Neural cell (in vitro differentiated cells): ENCODE results near the gene TADA3. TPM values are rescaled to one million over a fixed set of nuclear protein-coding genes. Genes with fewer than 3 reads are reported as not detected.

Experiments used
- H2AFZ ChIP-seq: fragments of 200-600, 300-800 bp; sonication (generic), shearing (Covaris generic); 2 replicates; pipeline ENCODE4 v1.6.0; 2014; ENCODE audit warnings: low read depth, mild to moderate bottlenecking, antibody characterized with exemption, low read length, moderate library complexity
- H3F3A ChIP-seq: fragments of 200-600 bp; shearing (Covaris generic); 2 replicates; pipeline ENCODE4 v1.6.1; 2016; ENCODE audit warnings: mild to moderate bottlenecking, moderate library complexity, mixed read lengths, antibody characterized with exemption, low read length; ENCODE audit not compliant: insufficient read depth, poor library complexity, severe bottlenecking
- H3K27ac ChIP-seq: fragments of 200-600, 300-800 bp; sonication (generic), shearing (Covaris generic); 2 replicates; pipeline ENCODE4 v1.5.1; 2014; ENCODE audit warnings: mild to moderate bottlenecking, low read length, moderate library complexity
- H3K27me3 ChIP-seq: fragments of 300-800, 200-600 bp; sonication (generic), shearing (Covaris generic); 2 replicates; pipeline ENCODE4 v1.6.0; 2014; ENCODE audit warnings: mild to moderate bottlenecking, low read depth, low read length, moderate library complexity; ENCODE audit not compliant: insufficient read depth
- H3K36me3 ChIP-seq: fragments of 300-800, 200-600 bp; sonication (generic), shearing (Covaris generic); 2 replicates; pipeline ENCODE4 v1.5.1; 2014; ENCODE audit warnings: mild to moderate bottlenecking, antibody characterized with exemption, low read length, moderate library complexity; ENCODE audit not compliant: insufficient read depth
- H3K4me2 ChIP-seq: fragments of 300-800, 200-600 bp; sonication (generic), shearing (Covaris generic); 2 replicates; pipeline ENCODE4 v1.6.0; 2014; ENCODE audit warnings: mild to moderate bottlenecking, low read length
- H3K4me3 ChIP-seq: fragments of 300-800, 200-600 bp; sonication (generic), shearing (Covaris generic); 2 replicates; pipeline ENCODE4 v1.5.1; 2014; ENCODE audit warnings: mild to moderate bottlenecking, low read length, moderate library complexity
- H3K79me2 ChIP-seq: fragments of 200-600 bp; shearing (Covaris generic); replicated peaks from 2 replicates; pipeline ENCODE4 v1.6.0; 2014; ENCODE audit warnings: mild to moderate bottlenecking, low read length, moderate library complexity; ENCODE audit not compliant: insufficient read depth
- H3K9ac ChIP-seq: fragments of 300-800, 200-600 bp; sonication (generic), shearing (Covaris generic); 2 replicates; pipeline ENCODE4 v1.6.1; 2016; ENCODE audit warnings: mild to moderate bottlenecking, low read length, mixed read lengths
- H3K9me2 ChIP-seq: fragments of 200-600 bp; shearing (Covaris generic); 2 replicates; pipeline ENCODE4 v1.6.1; 2016; ENCODE audit warnings: mild to moderate bottlenecking, low read length, mixed read lengths; ENCODE audit not compliant: insufficient read depth
- H3K9me3 ChIP-seq: fragments of 200-600, 300-800 bp; sonication (generic), shearing (Covaris generic); 2 replicates; pipeline ENCODE4 v1.6.1; 2016; ENCODE audit warnings: mild to moderate bottlenecking, mixed run types, low read length, moderate library complexity, mixed read lengths
- H4K20me1 ChIP-seq: fragments of 200-600 bp; shearing (Covaris generic); 2 replicates; pipeline ENCODE4 v1.6.1; 2016; ENCODE audit warnings: mild to moderate bottlenecking, mixed run types; ENCODE audit not compliant: insufficient read depth
- CTCF ChIP-seq: fragments of 450-650 bp; IDR thresholded peaks from 2 replicates; pipeline ENCODE4 v1.5.1; 2014; ENCODE audit warnings: antibody characterized with exemption, mild to moderate bottlenecking, moderate library complexity; ENCODE audit not compliant: poor library complexity, severe bottlenecking
- EP300 ChIP-seq: fragments of 450-650 bp; conservative IDR thresholded peaks from 2 replicates; pipeline ENCODE4 v1.6.1; 2014; ENCODE audit warnings: antibody characterized with exemption, mild to moderate bottlenecking, moderate library complexity; ENCODE audit not compliant: poor library complexity, severe bottlenecking
- EZH2 ChIP-seq: fragments of 200-600, 300-800 bp; shearing (Covaris generic), sonication (generic); IDR thresholded peaks from 2 replicates; pipeline ENCODE4 v1.6.1; 2014; ENCODE audit warnings: antibody characterized with exemption, low read length, borderline replicate concordance, mild to moderate bottlenecking; ENCODE audit not compliant: insufficient read depth, poor library complexity, severe bottlenecking
- MXI1 ChIP-seq: fragments of 450-650 bp; conservative IDR thresholded peaks from 2 replicates; pipeline ENCODE4 v1.6.1; 2014; ENCODE audit warnings: antibody characterized with exemption, mild to moderate bottlenecking; ENCODE audit not compliant: poor library complexity, severe bottlenecking
- POLR2AphosphoS5 ChIP-seq: IDR thresholded peaks from 2 replicates; pipeline ENCODE4 v1.6.1; 2012
- RAD21 ChIP-seq: fragments of 450-650 bp; conservative IDR thresholded peaks from 2 replicates; pipeline ENCODE4 v1.6.1; 2014; ENCODE audit warnings: antibody characterized with exemption, mild to moderate bottlenecking, moderate library complexity
- SMC3 ChIP-seq: fragments of 450-650 bp; conservative IDR thresholded peaks from 2 replicates; pipeline ENCODE4 v1.6.1; 2014; ENCODE audit warnings: antibody characterized with exemption, mild to moderate bottlenecking, moderate library complexity; ENCODE audit not compliant: poor library complexity
- TAF1 ChIP-seq: IDR thresholded peaks from 2 replicates; pipeline ENCODE4 v1.6.1; 2012; ENCODE audit warnings: low read depth
- polyA plus RNA-seq: library from polyadenylated mRNA; depleted of rRNA; stranded (reverse); fragments of >200 nt; gene quantifications from 2 replicates; pipeline ENCODE4 v1.2.3, GENCODE V29; 2014
- TF ChIP-seq, protein P1 (sequence below): IDR thresholded peaks from 2 replicates; pipeline ENCODE4 v1.6.1; 2012; ENCODE audit warnings: borderline replicate concordance

The TADA3 gene
- polyA plus RNA-seq, 1 donor from 2014 or later, result 55.4 TPM

DNA sequence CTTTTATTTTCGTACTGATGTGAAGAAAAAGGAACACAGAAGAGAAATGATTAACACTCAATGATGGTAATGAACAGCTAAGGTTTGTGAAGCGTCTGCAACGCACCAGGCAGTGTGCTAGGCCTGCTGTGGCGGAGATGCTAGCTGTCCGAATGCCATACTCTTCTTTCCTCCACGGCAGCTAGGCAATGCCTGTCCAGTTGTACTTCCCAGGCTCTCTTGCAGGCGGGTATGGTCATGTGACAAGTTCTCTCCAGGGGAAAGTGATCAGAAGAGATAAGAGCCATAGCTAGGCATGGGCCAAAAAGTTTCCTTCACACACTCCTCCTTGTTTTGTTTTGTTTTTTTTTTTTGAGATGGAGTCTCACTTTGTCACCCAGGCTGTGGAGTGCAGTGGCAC lies 6.7 kb downstream of the TADA3 start:
- H3K9me2 ChIP-seq, result no peaks in the 10 kb centered on the region

GRCh38 chr3:9784965-9785364 lies 7.3 kb downstream of the TADA3 start:
- H3K27me3 ChIP-seq, result no peaks in the 10 kb centered on the region
- H3K36me3 ChIP-seq, result no peaks in the 10 kb centered on the region
- no peak overlapping the region for H3K9ac ChIP-seq
- H3K79me2 ChIP-seq, result no peaks in the 10 kb centered on the region
- H4K20me1 ChIP-seq, result no peaks in the 10 kb centered on the region
- H3F3A ChIP-seq, result no peaks in the 10 kb centered on the region
- H3K4me3 ChIP-seq, result no peak overlapping the region
- H2AFZ ChIP-seq, result no peak overlapping the region
- no peak for TF ChIP-seq TAF1
- no peak for TF ChIP-seq CTCF
- TF ChIP-seq SMC3, result no peak
- TF ChIP-seq MXI1, result no peak
- TF ChIP-seq EZH2, result no peak
- no peak for TF ChIP-seq POLR2AphosphoS5
- TF ChIP-seq, protein P1, sequence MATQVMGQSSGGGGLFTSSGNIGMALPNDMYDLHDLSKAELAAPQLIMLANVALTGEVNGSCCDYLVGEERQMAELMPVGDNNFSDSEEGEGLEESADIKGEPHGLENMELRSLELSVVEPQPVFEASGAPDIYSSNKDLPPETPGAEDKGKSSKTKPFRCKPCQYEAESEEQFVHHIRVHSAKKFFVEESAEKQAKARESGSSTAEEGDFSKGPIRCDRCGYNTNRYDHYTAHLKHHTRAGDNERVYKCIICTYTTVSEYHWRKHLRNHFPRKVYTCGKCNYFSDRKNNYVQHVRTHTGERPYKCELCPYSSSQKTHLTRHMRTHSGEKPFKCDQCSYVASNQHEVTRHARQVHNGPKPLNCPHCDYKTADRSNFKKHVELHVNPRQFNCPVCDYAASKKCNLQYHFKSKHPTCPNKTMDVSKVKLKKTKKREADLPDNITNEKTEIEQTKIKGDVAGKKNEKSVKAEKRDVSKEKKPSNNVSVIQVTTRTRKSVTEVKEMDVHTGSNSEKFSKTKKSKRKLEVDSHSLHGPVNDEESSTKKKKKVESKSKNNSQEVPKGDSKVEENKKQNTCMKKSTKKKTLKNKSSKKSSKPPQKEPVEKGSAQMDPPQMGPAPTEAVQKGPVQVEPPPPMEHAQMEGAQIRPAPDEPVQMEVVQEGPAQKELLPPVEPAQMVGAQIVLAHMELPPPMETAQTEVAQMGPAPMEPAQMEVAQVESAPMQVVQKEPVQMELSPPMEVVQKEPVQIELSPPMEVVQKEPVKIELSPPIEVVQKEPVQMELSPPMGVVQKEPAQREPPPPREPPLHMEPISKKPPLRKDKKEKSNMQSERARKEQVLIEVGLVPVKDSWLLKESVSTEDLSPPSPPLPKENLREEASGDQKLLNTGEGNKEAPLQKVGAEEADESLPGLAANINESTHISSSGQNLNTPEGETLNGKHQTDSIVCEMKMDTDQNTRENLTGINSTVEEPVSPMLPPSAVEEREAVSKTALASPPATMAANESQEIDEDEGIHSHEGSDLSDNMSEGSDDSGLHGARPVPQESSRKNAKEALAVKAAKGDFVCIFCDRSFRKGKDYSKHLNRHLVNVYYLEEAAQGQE, result no peak
- no peak for TF ChIP-seq RAD21
- TF ChIP-seq EP300, result no peak
- H3K9me3 ChIP-seq, result no peaks in the 10 kb centered on the region
- H3K9me2 ChIP-seq, result no peaks in the 10 kb centered on the region
- no peak overlapping the region for H3K27ac ChIP-seq
- H3K4me2 ChIP-seq, result no peak overlapping the region

More for the DNA sequence above, 6.7 kb downstream of the TADA3 start:
- no peak overlapping the region for H3K4me3 ChIP-seq
- H4K20me1 ChIP-seq, result no peaks in the 10 kb centered on the region
- H3K4me2 ChIP-seq, result no peak overlapping the region
- H3F3A ChIP-seq, result no peaks in the 10 kb centered on the region
- H3K36me3 ChIP-seq, result peaks cover under 1% of the 10 kb centered on the region
- no peaks in the 10 kb centered on the region for H3K9me3 ChIP-seq
- H3K27me3 ChIP-seq, result no peaks in the 10 kb centered on the region
- no peak overlapping the region for H3K27ac ChIP-seq
- H3K79me2 ChIP-seq, result no peaks in the 10 kb centered on the region
- H3K9ac ChIP-seq, result no peak overlapping the region
- no peak overlapping the region for H2AFZ ChIP-seq
- no peak for TF ChIP-seq EZH2
- TF ChIP-seq SMC3, result no peak
- TF ChIP-seq TAF1, result no peak
- no peak for TF ChIP-seq MXI1
- TF ChIP-seq, protein P1, result no peak
